GM12891 (cell line): ENCODE measurements around the gene C8G.

ENCODE experiments used
- DNase-seq: peaks from one replicate; pipeline ENCODE4 v3.0.0; 2011; ENCODE audit warnings: low spot score; ENCODE audit not compliant: insufficient read length
- FAIRE-seq: peaks from 2 replicates; lab custom pipeline; 2011; peaks lifted over from hg19 to GRCh38; lab: Jason Lieb, UNC
- PAX5 ChIP-seq: IDR thresholded peaks from 2 replicates; pipeline ENCODE4 v1.6.1; 2011; ENCODE audit warnings: low read length, moderate library complexity, mild to moderate bottlenecking; ENCODE audit not compliant: insufficient read depth, severe bottlenecking
- POLR2A ChIP-seq: IDR thresholded peaks from 2 replicates; pipeline ENCODE4 v1.6.1; 2011; ENCODE audit warnings: low read depth, low read length, control low read depth
- POLR2AphosphoS5 ChIP-seq: IDR thresholded peaks from 2 replicates; pipeline ENCODE4 v1.6.1; 2011; ENCODE audit warnings: low read depth, low read length, control low read depth
- POU2F2 ChIP-seq: IDR thresholded peaks from 2 replicates; pipeline ENCODE4 v1.6.1; 2011; ENCODE audit warnings: low read depth, mild to moderate bottlenecking, control low read depth, low read length, moderate library complexity
- SPI1 ChIP-seq: IDR thresholded peaks from 2 replicates; pipeline ENCODE4 v1.6.1; 2011; ENCODE audit warnings: low read depth, low read length, control low read depth
- TAF1 ChIP-seq: IDR thresholded peaks from 2 replicates; pipeline ENCODE4 v1.6.1; 2011; ENCODE audit warnings: low read depth, low read length, control low read depth

The C8G gene

GRCh38 chr9:136920069-136920468 lies 25.0 kb upstream of the C8G start:
- DNase-seq (no peak), FAIRE-seq (no peak)

DNA sequence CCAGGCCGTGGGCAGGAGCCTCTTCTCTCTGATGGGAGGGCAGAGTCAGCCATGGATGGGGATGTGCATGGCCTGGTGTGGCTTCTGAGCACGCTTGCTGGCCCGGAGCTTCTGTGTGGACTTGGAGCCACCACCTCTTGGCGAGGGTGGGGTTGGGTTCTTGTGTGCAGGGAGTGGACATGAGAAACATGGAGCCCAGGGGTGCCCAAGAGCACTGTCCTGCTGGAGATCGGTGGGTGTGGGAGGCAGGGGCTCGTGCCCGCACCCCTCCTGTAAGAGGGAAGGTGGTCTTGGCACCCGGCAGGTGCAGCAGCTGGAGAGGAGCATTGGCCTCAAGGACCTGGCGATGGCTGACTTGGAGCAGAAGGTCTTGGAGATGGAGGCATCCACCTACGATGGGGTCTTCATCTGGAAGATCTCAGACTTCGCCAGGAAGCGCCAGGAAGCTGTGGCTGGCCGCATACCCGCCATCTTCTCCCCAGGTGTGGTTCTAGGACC lies 24.3 kb upstream of the C8G start:
- TF ChIP-seq SPI1 (no peak), PAX5 (no peak), POU2F2 (no peak), TAF1 (no peak)
- FAIRE-seq (no peak), DNase-seq (no peak)

More at GRCh38 chr9:136920069-136920468, 25.0 kb upstream of the C8G start:
- no peak for TF ChIP-seq PAX5
- TF ChIP-seq POU2F2: no peak
- TF ChIP-seq TAF1: no peak
- no peak for TF ChIP-seq POLR2AphosphoS5
- TF ChIP-seq POLR2A: no peak
- TF ChIP-seq SPI1: no peak

DNA sequence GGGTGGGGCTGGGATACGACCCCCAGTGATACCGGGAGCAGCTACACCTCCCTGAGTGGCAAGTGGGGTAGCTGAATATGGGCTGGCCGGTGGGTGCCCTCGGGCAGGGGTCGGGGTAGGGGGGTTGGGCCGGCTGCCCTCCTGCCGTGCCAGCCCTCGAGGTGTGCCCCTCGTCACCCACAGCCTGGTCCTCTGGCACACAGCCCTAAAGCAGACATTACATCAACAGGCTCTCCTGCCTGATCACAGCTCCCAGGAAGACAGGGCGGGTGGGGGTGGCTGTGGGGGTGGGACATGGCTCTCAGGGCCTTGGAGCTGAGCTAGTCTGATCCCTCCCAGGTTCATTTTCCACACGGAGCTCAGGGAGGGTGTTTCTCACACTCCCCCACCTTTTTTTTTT lies 23.7 kb upstream of the C8G start:
- TF ChIP-seq POU2F2 (no peak), SPI1 (no peak)
- no peak for DNase-seq
- FAIRE-seq: no peak

GRCh38 chr9:136921718-136922117 lies 23.3 kb upstream of the C8G start:
- no peak for FAIRE-seq
- no peak for DNase-seq
- no peak for TF ChIP-seq TAF1

GRCh38 chr9:136922540-136922939 lies 22.5 kb upstream of the C8G start:
- no peak for DNase-seq
- FAIRE-seq: peak; percentile 16
- TF ChIP-seq SPI1: no peak
- no peak for TF ChIP-seq PAX5
- no peak for TF ChIP-seq POLR2A
- TF ChIP-seq POLR2AphosphoS5: no peak

DNA sequence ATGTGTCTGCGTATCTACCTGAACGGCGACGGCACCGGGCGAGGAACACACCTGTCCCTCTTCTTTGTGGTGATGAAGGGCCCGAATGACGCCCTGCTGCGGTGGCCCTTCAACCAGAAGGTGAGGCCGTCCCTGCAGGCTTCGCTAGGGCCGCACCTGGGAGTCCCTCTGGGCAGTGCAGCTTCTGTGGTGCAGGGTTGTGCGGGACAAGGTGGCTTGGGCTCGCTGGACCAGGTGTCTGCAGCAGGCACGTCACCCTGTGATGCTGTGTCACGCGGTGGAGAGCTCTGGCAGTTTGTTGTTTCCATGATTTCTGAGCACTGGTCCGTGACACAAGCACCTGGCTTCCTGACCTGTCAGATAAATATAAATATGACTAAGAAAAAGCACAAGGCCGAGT lies 21.2 kb upstream of the C8G start:
- no peak for DNase-seq

GRCh38 chr9:136925414-136926153 lies 19.5 kb upstream of the C8G start:
- FAIRE-seq: no peak
- no peak for TF ChIP-seq PAX5
- TF ChIP-seq TAF1: no peak
- no peak for TF ChIP-seq POU2F2
- TF ChIP-seq POLR2AphosphoS5: 0 out of 2 replicates have a peak, but pooled peaks have one; percentile 22
- TF ChIP-seq SPI1: no peak
- DNase-seq: no peak

More for the DNA sequence above, 21.2 kb upstream of the C8G start:
- no peak for FAIRE-seq
- no peak for TF ChIP-seq POLR2A
- TF ChIP-seq POU2F2: no peak
- no peak for TF ChIP-seq SPI1
- no peak for TF ChIP-seq PAX5
- no peak for TF ChIP-seq TAF1

DNA sequence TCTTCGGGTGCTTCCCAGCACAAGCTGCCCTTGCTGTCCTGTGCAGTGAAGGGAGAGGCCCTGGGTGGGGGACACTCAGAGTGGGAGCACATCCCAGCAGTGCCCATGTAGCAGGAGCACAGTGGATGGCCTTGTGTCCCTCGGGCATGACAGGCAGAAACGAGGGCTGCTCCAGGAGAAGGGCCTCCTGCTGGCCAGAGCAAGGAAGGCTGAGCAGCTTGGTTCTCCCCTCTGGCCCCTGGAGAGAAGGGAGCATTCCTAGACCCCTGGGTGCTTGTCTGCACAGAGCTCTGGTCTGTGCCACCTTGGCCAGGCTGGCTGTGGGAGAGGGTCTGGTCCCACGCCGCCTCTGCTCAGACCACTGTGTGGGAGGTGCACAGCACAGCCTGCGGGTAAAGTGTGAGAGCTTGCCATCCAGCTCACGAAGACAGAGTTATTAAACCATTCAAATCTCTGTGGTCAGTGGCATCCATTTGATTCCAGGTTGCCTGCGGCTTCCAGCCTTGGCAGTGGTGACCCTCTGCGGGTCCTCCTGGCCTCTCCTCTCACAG lies 18.8 kb upstream of the C8G start:
- no peak for FAIRE-seq
- TF ChIP-seq POLR2A: no peak
- 0 out of 2 replicates have a peak, but pooled peaks have one; percentile 6 for TF ChIP-seq POLR2AphosphoS5
- no peak for DNase-seq

- no peak for FAIRE-seq
- DNase-seq: no peak
- no peak for TF ChIP-seq POLR2AphosphoS5
- no peak for TF ChIP-seq TAF1
- TF ChIP-seq POU2F2: no peak
- no peak for TF ChIP-seq PAX5
- no peak for TF ChIP-seq POLR2A
- TF ChIP-seq SPI1: no peak
Observed at GRCh38 chr9:136926749-136927148, 18.3 kb upstream of the C8G start.

DNA sequence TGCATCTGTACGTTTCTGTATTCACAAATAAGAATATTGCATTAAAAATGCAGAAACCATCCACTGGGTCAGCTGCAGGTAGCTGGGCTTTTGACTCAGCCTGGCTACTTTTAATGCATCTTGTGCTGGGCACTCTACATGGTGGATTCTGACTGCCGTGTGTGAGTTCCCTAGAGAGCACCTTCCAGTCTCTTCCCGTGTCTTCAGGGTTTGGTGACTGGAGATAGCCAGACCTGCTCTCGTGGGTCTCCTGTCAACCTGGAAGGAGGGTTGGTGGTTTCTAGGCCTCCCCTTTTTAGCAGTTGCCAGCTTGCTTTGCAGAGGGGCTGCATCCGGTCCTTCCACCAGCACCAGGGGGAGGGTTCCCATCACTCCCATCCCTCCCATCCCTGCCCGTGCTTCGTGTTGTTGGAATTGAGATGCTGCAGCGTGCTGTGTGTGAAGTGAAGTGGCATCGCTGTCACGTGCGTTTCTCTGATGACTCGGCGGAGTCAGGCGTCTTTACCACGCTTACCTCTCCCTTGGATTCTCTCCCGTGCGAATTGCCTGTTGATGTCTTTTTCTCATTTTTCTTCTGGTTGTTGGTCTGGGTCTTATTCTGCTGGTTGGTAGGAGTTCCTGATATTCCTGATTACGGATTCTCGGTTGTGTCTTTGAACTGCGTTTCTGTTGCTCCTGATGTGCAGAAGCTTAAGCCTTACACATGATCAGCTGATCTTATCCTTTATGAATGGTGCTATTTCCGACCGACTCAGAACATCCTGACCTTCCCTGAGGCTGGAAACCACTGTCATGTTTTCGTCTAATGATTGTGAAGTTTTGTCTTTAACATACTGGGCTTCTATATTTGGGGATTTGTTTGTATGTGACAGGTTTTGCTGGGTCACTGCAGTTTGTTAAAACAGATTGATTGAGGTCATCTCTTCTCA lies 17.4 kb upstream of the C8G start:
- DNase-seq (no peak), FAIRE-seq (no peak)
- no peak for TF ChIP-seq TAF1
- TF ChIP-seq POLR2A: no peak; the same call in 1 of the 2 replicates
- no peak for TF ChIP-seq SPI1
- TF ChIP-seq POLR2AphosphoS5: no peak
- no peak for TF ChIP-seq POU2F2
- no peak for TF ChIP-seq PAX5

- DNase-seq (no peak), FAIRE-seq (no peak)
- 0 out of 2 replicates have a peak, but pooled peaks have one; percentile 39 for TF ChIP-seq POLR2AphosphoS5
- TF ChIP-seq PAX5: no peak
- TF ChIP-seq POU2F2: no peak
- TF ChIP-seq POLR2A: no peak
Observed at GRCh38 chr9:136928591-136928990, 16.5 kb upstream of the C8G start.
